HG02938 (cell line): ENCODE data around the gene NR2E1.

Source experiments
- ATAC-seq: cut with Tn5 transposase; IDR thresholded peaks from one replicate; pipeline ENCODE4 v1.9.1; 2021; ENCODE audit warnings: mild to moderate bottlenecking, moderate library complexity; ENCODE audit not compliant: unreplicated experiment

NR2E1 gene

GRCh38 chr6:108165714-108166663, at the start of gene NR2E1:
Gene NR2E1, plus strand, starts transcription at chr6:108166022. Its CDS starts 744 bp downstream, at chr6:108166766.
- ATAC-seq, result no peak

DNA sequence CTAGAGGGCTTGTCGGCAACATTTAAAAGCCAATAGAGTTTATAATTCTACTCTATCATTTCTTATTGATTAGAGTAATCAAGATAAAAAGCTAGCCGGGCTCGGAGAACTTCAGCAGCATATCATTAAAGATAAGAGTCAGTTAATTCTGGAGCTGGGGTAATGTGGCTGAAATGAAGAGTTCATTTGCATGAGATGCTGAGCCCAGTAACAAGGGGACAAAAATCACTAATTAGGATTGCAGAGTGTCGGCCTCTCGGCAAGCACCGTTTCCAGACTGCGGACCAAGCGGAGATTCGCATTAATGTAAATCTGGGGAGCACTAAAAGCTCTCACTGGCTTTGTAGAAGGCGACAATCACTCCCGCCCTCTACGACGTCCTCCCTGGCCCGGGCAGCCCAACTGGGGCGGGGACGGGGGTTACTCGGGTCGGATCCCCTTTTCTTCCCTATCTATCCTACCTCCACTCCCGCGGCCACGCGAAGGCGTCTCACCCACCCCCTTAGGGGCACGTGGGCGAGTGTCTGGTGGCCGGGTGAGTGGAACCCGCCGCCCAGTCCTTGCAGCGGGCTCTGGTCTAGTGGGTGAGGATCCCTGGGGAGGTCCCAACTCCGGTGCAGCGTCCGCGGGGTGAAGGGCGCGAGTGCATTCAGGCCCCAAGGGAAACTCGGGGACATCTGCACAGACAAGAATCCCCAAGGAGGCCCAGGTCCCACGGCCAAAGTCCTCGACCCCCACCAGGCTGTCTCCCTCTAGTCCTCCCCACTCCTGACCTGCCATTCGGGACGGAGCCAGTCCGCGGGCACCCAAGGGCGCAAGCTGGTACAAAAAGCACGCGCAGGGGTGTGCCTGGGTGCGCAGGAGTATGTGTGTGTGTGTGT, 49.0 kb upstream of the NR2E1 start:
- no peak for ATAC-seq

- no peak for ATAC-seq
These were observed 48.1 kb upstream of the NR2E1 start for GRCh38 chr6:108117427-108118358.

DNA sequence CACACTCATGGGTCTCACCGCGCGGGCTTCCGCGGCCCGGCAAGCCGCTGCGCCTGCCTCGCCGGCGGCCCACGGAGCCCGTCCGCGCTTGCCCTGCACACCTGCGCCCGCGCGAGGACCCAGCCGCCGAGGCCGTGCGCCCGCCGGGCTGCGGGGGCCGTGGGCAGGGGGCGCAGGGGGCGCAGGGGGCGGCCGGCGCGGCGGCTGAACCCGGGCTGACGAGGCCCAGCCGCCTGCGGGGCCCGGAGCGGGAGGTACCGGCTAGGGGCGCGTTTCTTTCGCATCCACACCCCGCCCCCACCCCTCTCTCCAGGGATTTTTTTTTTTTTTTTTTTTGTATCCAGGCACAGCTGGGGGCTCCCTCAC, 47.5 kb upstream of the NR2E1 start:
- ATAC-seq, result no peak

- ATAC-seq, result no peak
These were observed 46.7 kb upstream of the NR2E1 start for GRCh38 chr6:108118810-108119768.

- no peak for ATAC-seq
These were observed 46.1 kb upstream of the NR2E1 start for GRCh38 chr6:108119769-108120141.

- no peak for ATAC-seq
These were observed 45.5 kb upstream of the NR2E1 start for GRCh38 chr6:108120311-108120710.

- no peak for ATAC-seq
These were observed 44.2 kb upstream of the NR2E1 start for GRCh38 chr6:108121612-108122011.

DNA sequence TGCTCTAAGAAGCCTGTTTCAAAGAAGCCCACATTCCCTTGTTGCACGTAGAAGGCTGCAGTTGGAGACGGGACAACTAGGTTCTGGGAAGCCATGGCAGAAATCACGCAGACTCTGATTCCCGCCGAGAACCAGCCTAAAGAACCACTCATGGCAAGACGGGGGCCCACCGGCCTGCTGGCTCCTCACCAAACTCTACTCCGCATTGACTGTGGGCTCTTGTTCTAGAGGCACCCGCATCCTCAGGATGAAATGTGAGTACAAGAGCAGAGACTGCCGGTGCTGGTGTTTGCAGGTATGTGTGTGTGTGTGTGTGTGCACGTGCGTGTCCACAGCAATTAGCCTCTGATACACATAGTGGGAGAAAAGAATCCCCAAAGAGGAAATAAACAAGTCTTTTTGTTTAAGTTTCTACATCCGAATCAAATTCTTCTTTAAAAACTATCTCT, 42.3 kb upstream of the NR2E1 start:
- ATAC-seq, result no peak

GRCh38 chr6:108123946-108124345, 41.9 kb upstream of the NR2E1 start:
- no peak for ATAC-seq

DNA sequence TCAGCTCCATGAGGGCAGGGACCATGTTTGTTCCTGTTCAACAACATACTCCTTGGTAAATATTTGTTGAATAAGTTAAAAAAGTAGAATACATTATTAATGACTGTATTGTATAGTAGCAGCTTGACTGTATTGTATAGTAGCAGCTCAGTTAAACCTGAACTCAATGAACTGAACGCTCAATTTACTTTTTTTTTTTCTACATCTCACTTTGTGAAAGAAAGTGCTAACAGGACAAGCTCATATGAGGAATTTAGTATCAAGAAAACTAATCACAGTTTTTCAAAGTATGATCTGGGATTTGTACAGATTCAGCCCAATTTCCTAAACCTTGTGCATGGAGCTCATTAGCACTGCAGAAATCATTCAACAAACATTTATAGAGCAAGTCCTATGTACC, 38.8 kb upstream of the NR2E1 start:
- ATAC-seq, result no peak

DNA sequence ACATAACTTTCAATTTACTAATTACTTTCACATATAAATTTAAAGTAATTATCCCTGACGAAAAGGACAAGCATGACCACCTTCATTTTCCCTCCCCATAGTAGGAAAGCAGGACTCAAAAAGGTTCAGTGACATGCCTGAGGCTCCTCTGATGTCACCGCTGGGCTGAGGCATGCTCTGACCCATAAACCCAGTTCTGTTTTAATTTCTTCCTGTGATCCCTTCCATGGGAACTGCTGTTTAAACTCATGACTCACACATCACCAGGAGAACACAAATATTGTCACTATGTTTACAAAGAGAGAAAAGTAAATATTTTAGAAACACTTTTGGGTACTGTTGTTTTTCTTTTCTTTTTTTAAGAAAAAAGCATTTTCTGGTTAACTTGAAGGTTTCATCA, 38.0 kb upstream of the NR2E1 start:
- ATAC-seq, result no peak

GRCh38 chr6:108130262-108130661, 35.6 kb upstream of the NR2E1 start:
- no peak for ATAC-seq

GRCh38 chr6:108132863-108133262, 33.0 kb upstream of the NR2E1 start:
- ATAC-seq, result no peak

DNA sequence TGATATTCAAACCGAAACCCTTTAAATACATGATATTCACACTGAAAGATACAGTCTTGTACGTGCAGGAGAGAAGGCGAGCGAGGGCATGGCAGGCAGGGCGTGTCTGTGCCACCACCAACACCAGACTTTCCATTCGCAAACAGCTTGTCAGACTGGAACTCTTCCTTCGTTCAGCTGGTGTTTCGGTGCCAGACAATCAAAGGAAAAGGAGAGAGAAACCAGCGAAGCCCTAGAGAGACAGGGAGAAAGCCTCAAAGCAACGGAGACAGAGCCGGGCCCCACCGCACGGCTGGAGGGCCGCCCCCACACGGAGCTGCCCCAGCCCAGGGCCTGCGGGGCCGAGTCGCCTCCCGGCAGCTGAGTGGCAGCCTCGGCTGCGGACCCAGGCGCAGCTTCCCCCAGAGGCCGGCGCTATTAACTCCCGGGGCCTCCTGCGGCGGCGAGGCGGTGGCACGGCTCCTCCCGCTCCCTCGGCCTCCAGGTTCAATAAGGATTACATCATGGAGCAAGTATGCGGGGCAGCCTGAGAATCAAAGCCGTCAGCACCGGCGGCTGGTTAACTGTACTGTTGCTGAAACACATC, 32.1 kb upstream of the NR2E1 start:
- no peak for ATAC-seq

GRCh38 chr6:108134213-108134970, 31.4 kb upstream of the NR2E1 start:
- no peak for ATAC-seq

GRCh38 chr6:108142240-108142639, 23.6 kb upstream of the NR2E1 start:
- no peak for ATAC-seq

- ATAC-seq, result no peak
These were observed 20.2 kb upstream of the NR2E1 start for GRCh38 chr6:108145639-108146038.
